Measurements from ENCODE around the gene NDUFA8. TPM values are rescaled to one million over a fixed set of nuclear protein-coding genes. Genes with fewer than 3 reads are reported as not detected.

The NDUFA8 gene
- total RNA-seq, 1 donor, result 25.0 TPM

GRCh38 chr9:122128007-122128968 is 31.3 kb downstream of the NDUFA8 start:
- TF ChIP-seq CTCF (IDR thresholded peaks at IDR 0.05; ENCODE audit: insufficient read depth, low read depth, low read length), result no peak
- DNase-seq (ENCODE audit: low read depth), result no peak
- no peak overlapping the region for H3K4me3 ChIP-seq (ENCODE audit: low read depth, low read length)

- no peak overlapping the region for H3K4me3 ChIP-seq (ENCODE audit: low read depth, low read length)
- no peak for DNase-seq (ENCODE audit: low read depth)
- no peak for TF ChIP-seq CTCF (IDR thresholded peaks at IDR 0.05; ENCODE audit: insufficient read depth, low read depth, low read length)
Measured at GRCh38 chr9:122127396-122127798, 32.2 kb downstream of the NDUFA8 start.

- peak overlapping the region; percentile 42 for H3K4me3 ChIP-seq (ENCODE audit: low read depth, low read length)
- DNase-seq (ENCODE audit: low read depth), result no peak
- peak; percentile 1 for TF ChIP-seq CTCF (IDR thresholded peaks at IDR 0.05; ENCODE audit: insufficient read depth, low read depth, low read length)
Measured at GRCh38 chr9:122126331-122127261, 33.0 kb downstream of the NDUFA8 start.

GRCh38 chr9:122125509-122126330 is 33.9 kb downstream of the NDUFA8 start:
- H3K4me3 ChIP-seq (ENCODE audit: low read depth, low read length), result no peak overlapping the region
- DNase-seq (ENCODE audit: low read depth), result no peak
- no peak for TF ChIP-seq CTCF (IDR thresholded peaks at IDR 0.05; ENCODE audit: insufficient read depth, low read depth, low read length)

GRCh38 chr9:122125158-122125508 is 34.4 kb downstream of the NDUFA8 start:
- peak; percentile 93 for TF ChIP-seq CTCF (IDR thresholded peaks at IDR 0.05; ENCODE audit: insufficient read depth, low read depth, low read length)
- DNase-seq (ENCODE audit: low read depth), result peak; percentile 71
- H3K4me3 ChIP-seq (ENCODE audit: low read depth, low read length), result no peak overlapping the region

- no peak overlapping the region for H3K4me3 ChIP-seq (ENCODE audit: low read depth, low read length)
- no peak for DNase-seq (ENCODE audit: low read depth)
- no peak for TF ChIP-seq CTCF (IDR thresholded peaks at IDR 0.05; ENCODE audit: insufficient read depth, low read depth, low read length)
Measured at GRCh38 chr9:122124528-122124927, 35.1 kb downstream of the NDUFA8 start.

All from fibroblast of villous mesenchyme (primary cell).